Ramos (cell line): ENCODE results near the gene MACROD1.
"Not testable (repeated sequence)": the region's sequence is repeated elsewhere in the genome, so short reads cannot be mapped to it uniquely, and the experiment has no call there.

Experiments
- in situ Hi-C: fragments of 300-500 bp; cut with MboI; formaldehyde crosslinking; loops from one replicate; pipeline ENCODE4 v1.14.3; 2022; ENCODE audit warnings: low sequenced_read_pairs; ENCODE audit not compliant: unreplicated experiment

The MACROD1 gene

GRCh38 chr11:63993100-63993499, 172.8 kb downstream of the MACROD1 start:
- in situ Hi-C loops = loop anchor here (10.0 kb wide), 1 partner anchor 302 kb away; the partner anchor contains the start of gene KCNK4

GRCh38 chr11:63991558-63991957, 174.4 kb downstream of the MACROD1 start:
- in situ Hi-C loops = loop anchor here (10.0 kb wide), 1 partner anchor 303 kb away; the partner anchor contains the start of gene KCNK4

- in situ Hi-C loops = no loop called here
Measured at GRCh38 chr11:63986932-63987513, 178.9 kb downstream of the MACROD1 start.

- in situ Hi-C loops = no loop called here
Measured at GRCh38 chr11:63986156-63986931, 179.6 kb downstream of the MACROD1 start, which contains the start of gene OTUB1. OTUB1 (plus strand) TSS chr11:63986438; CDS start chr11:63986457, 19 bp downstream.

- in situ Hi-C loops = no loop called here
Measured at GRCh38 chr11:63985812-63986155, 180.1 kb downstream of the MACROD1 start.

GRCh38 chr11:63979426-63979825, 186.5 kb downstream of the MACROD1 start:
- in situ Hi-C loops = no loop called here

- in situ Hi-C loops = no loop called here
Measured at GRCh38 chr11:63978551-63979239, 187.2 kb downstream of the MACROD1 start.

GRCh38 chr11:63974259-63975143, 191.4 kb downstream of the MACROD1 start, which contains the start of gene COX8A:
COX8A (plus strand) TSS chr11:63974620; CDS start chr11:63974681, 61 bp downstream.
- in situ Hi-C loops = no loop called here

- in situ Hi-C loops = not testable (repeated sequence)
Measured at GRCh38 chr11:63973912-63974258, 192.0 kb downstream of the MACROD1 start.

GRCh38 chr11:63970902-63971301, 195.0 kb downstream of the MACROD1 start:
- in situ Hi-C loops = no loop called here

- in situ Hi-C loops = no loop called here
Measured at GRCh38 chr11:63969461-63969860, 196.5 kb downstream of the MACROD1 start.

- in situ Hi-C loops = no loop called here
Measured at GRCh38 chr11:63966444-63966843, 199.5 kb downstream of the MACROD1 start.

- in situ Hi-C loops = not testable (repeated sequence)
Measured at GRCh38 chr11:63963895-63964294, 202.0 kb downstream of the MACROD1 start.

GRCh38 chr11:63961608-63962412, 204.1 kb downstream of the MACROD1 start:
- in situ Hi-C loops = no loop called here

GRCh38 chr11:63958008-63958407, 207.9 kb downstream of the MACROD1 start:
- in situ Hi-C loops = no loop called here

- in situ Hi-C loops = no loop called here
Measured at GRCh38 chr11:63952570-63952969, 213.3 kb downstream of the MACROD1 start.

GRCh38 chr11:63951779-63952536, 214.0 kb downstream of the MACROD1 start:
- in situ Hi-C loops = no loop called here
